OCI-LY1 (cell line): ENCODE data around the gene RAB6A.

Experiments
- CTCF ChIP-seq: fragments of 200-600 bp; sonication (generic), shearing (Covaris generic); IDR thresholded peaks from 2 replicates; pipeline ENCODE4 v1.5.1; 2017; ENCODE audit warnings: mild to moderate bottlenecking, antibody characterized with exemption, low read length, moderate library complexity, mixed read lengths
- EZH2 ChIP-seq: fragments of 200-600 bp; sonication (generic), shearing (Covaris generic); IDR thresholded peaks from 2 replicates; pipeline ENCODE4 v1.8.0; 2017; ENCODE audit warnings: borderline replicate concordance, mixed run types, mild to moderate bottlenecking, antibody characterized with exemption, low read length, moderate library complexity, mixed read lengths

- TF ChIP-seq CTCF = no peak
- TF ChIP-seq EZH2 = no peak
Measured at GRCh38 chr11:73693899-73694525, 66.9 kb downstream of the RAB6A start.
